K562 (cell line): ENCODE data around the gene MCAM.

Experiments used
- BRD4 ChIP-seq: fragments of 200-600 bp; sonication (generic); IDR thresholded peaks from 2 replicates; pipeline ENCODE4 v1.6.1; 2017; ENCODE audit warnings: inconsistent platforms
- CHCHD3 ChIP-seq: fragments of 250-450 bp; sonication (Bioruptor Pico); IDR thresholded peaks from 2 replicates; pipeline ENCODE4 v2.1.2; 2022; ENCODE audit warnings: mild to moderate bottlenecking
- KLF16 ChIP-seq: IDR thresholded peaks from 2 replicates; pipeline ENCODE4 v1.6.1; 2016; ENCODE audit warnings: antibody characterized with exemption
- RBM39 ChIP-seq: fragments of 200-400 bp; formaldehyde crosslinking; optimal IDR thresholded peaks from 2 replicates; pipeline ENCODE3; 2018; ENCODE audit warnings: low read depth, low read length
- TF ChIP-seq, protein P1 (sequence below), 3 experiments: IDR thresholded peaks in 2 of 3; conservative IDR thresholded peaks in 1 of 3; 2 replicates each; pipeline ENCODE4 v1.5.1; 2011 to 2012; ENCODE audit warnings: low read length in 3 of 3, mild to moderate bottlenecking in 3 of 3, control low read depth in 2 of 3, improper control_type of control experiment in 1 of 3, inconsistent platforms in 1 of 3, low read depth in 1 of 3, mixed read lengths in 1 of 3, moderate library complexity in 1 of 3; ENCODE audit not compliant: insufficient read depth in 2 of 3
- TF ChIP-seq, protein P2 (sequence below): sonication (generic); formaldehyde crosslinking; IDR thresholded peaks from 2 replicates; pipeline ENCODE4 v1.8.1; 2023; ENCODE audit warnings: mild to moderate bottlenecking, missing genetic modification reagents, moderate library complexity

DNA sequence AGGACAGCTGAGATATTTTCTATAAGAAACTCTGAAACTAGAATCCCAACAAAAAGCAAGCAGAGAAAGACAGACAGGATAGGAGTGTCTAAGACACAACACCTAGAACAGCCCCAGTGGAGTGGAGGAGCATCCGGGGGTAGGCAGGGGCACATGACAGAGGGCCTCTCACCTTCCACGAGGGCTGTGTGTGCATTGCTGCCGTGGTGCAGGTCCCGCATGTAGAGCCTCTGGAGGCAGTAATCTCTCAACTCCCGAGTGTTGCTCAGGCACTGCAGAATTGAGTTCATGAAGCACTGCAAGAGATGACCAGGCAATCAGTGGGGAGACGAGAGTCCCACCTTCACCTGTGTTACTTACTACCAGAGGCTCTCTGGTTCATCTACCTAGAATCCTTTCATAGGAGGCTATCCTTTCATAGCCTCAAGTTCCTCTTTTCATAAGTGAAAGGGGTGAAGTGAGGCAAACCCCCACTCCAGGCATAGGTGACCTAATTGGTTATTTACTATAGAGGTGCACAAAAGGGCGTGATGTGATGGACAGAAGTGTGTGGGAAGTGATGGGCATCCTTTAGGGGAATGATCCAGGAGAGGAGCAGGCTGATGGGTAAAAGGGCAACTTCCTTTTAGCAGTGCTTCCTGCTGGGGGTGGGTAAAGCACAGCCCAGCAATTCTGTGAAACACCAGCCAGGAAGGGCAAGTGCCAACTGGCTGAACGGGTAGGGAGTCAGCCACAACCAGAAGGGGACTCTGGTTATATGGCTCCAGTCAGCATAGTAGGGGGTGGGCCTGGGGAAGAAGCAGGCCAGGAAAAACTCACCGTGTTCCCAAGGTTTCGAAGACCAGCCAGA, 42.7 kb upstream of the MCAM start:
- TF ChIP-seq CHCHD3 (CRISPR knock-in tag) (no peak), KLF16 (no peak), BRD4 (no peak), RBM39 (no peak)
- TF ChIP-seq, protein P1, sequence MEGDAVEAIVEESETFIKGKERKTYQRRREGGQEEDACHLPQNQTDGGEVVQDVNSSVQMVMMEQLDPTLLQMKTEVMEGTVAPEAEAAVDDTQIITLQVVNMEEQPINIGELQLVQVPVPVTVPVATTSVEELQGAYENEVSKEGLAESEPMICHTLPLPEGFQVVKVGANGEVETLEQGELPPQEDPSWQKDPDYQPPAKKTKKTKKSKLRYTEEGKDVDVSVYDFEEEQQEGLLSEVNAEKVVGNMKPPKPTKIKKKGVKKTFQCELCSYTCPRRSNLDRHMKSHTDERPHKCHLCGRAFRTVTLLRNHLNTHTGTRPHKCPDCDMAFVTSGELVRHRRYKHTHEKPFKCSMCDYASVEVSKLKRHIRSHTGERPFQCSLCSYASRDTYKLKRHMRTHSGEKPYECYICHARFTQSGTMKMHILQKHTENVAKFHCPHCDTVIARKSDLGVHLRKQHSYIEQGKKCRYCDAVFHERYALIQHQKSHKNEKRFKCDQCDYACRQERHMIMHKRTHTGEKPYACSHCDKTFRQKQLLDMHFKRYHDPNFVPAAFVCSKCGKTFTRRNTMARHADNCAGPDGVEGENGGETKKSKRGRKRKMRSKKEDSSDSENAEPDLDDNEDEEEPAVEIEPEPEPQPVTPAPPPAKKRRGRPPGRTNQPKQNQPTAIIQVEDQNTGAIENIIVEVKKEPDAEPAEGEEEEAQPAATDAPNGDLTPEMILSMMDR (IDR thresholded peaks at IDR 0.05 in 2 of 3, conservative IDR thresholded peaks at IDR 0.05 in 1 of 3; ENCODE audit: insufficient read depth in 2 of 3, low read depth in 1 of 3, low read length in 3 of 3): no peak
- TF ChIP-seq, protein P2, sequence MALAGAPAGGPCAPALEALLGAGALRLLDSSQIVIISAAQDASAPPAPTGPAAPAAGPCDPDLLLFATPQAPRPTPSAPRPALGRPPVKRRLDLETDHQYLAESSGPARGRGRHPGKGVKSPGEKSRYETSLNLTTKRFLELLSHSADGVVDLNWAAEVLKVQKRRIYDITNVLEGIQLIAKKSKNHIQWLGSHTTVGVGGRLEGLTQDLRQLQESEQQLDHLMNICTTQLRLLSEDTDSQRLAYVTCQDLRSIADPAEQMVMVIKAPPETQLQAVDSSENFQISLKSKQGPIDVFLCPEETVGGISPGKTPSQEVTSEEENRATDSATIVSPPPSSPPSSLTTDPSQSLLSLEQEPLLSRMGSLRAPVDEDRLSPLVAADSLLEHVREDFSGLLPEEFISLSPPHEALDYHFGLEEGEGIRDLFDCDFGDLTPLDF (CRISPR knock-in tag): no peak
